Osteoblast (primary cell): ENCODE results near the gene LMX1A. TPM values are rescaled to one million over a fixed set of nuclear protein-coding genes. Genes with fewer than 3 reads are reported as not detected.

ENCODE experiments used
- DNase-seq: peaks from one replicate; pipeline ENCODE4 v3.0.0; 2011; ENCODE audit warnings: low spot score, mixed read lengths; ENCODE audit not compliant: insufficient read length; ENCODE audit errors: missing footprints
- H2AFZ ChIP-seq: 2 replicates; pipeline ENCODE4 v1.6.0; 2011; ENCODE audit warnings: mild to moderate bottlenecking, low read length
- H3K27ac ChIP-seq: 2 replicates; pipeline ENCODE4 v1.5.1; 2011; ENCODE audit warnings: mild to moderate bottlenecking, low read depth, low read length, moderate library complexity
- H3K27me3 ChIP-seq: 2 replicates; pipeline ENCODE4 v1.6.0; 2012; ENCODE audit warnings: mild to moderate bottlenecking, control low read depth, inconsistent platforms, low read length, moderate library complexity; ENCODE audit not compliant: insufficient read depth
- H3K36me3 ChIP-seq: 2 replicates; pipeline ENCODE4 v1.5.1; 2011; ENCODE audit warnings: mild to moderate bottlenecking, low read length, control low read depth, moderate library complexity; ENCODE audit not compliant: insufficient read depth
- H3K4me1 ChIP-seq: 2 replicates; pipeline ENCODE4 v1.5.1; 2011; ENCODE audit warnings: mild to moderate bottlenecking, low read length, control low read depth, moderate library complexity; ENCODE audit not compliant: insufficient read depth
- H3K4me2 ChIP-seq: 2 replicates; pipeline ENCODE4 v1.6.0; 2011; ENCODE audit warnings: mild to moderate bottlenecking, low read length; ENCODE audit not compliant: insufficient read depth
- H3K4me3 ChIP-seq: fragments of 200-600 bp; sonication (generic); 3 replicates; pipeline ENCODE4 v1.5.1; 2012; ENCODE audit warnings: mild to moderate bottlenecking, low read length, inconsistent platforms; ENCODE audit not compliant: insufficient read depth
- H3K79me2 ChIP-seq: 2 replicates; pipeline ENCODE4 v1.6.0; 2012; ENCODE audit warnings: mild to moderate bottlenecking, low read length, control low read depth, inconsistent platforms; ENCODE audit not compliant: insufficient read depth
- H3K9me3 ChIP-seq: 2 replicates; pipeline ENCODE4 v1.5.1; 2011; ENCODE audit warnings: low read depth, low read length, control low read depth
- H4K20me1 ChIP-seq: 2 replicates; pipeline ENCODE4 v1.6.0; 2012; ENCODE audit warnings: mild to moderate bottlenecking, low read length, control low read depth; ENCODE audit not compliant: insufficient read depth
- CTCF ChIP-seq: IDR thresholded peaks from 2 replicates; pipeline ENCODE4 v1.5.1; 2011; ENCODE audit warnings: mild to moderate bottlenecking, low read depth, low read length, moderate library complexity; ENCODE audit errors: extremely low read depth
- total RNA-seq: library from RNA; depleted of rRNA; stranded (reverse); fragments of >200 nt; gene quantifications from 2 replicates; pipeline ENCODE4 v1.2.3, GENCODE V29; 2012

Gene LMX1A
- total RNA-seq, 1 donor = not detected

- no peaks in the 10 kb centered on the region for H3K36me3 ChIP-seq
- TF ChIP-seq CTCF = no peak
- H3K79me2 ChIP-seq = no peaks in the 10 kb centered on the region
- DNase-seq = no peak
- no peak overlapping the region for H3K4me2 ChIP-seq
- peaks cover 20% of the 10 kb centered on the region for H3K27me3 ChIP-seq
- no peak overlapping the region for H2AFZ ChIP-seq
- H4K20me1 ChIP-seq = no peaks in the 10 kb centered on the region
- H3K4me3 ChIP-seq = no peak overlapping the region
- no peak overlapping the region for H3K27ac ChIP-seq
- H3K4me1 ChIP-seq = no peaks in the 10 kb centered on the region
- H3K9me3 ChIP-seq = no peaks in the 10 kb centered on the region
Measured at GRCh38 chr1:165235777-165236291, 120.7 kb downstream of the LMX1A start.

GRCh38 chr1:165235155-165235776, 121.2 kb downstream of the LMX1A start:
- H3K27me3 ChIP-seq = peaks cover 20% of the 10 kb centered on the region
- no peaks in the 10 kb centered on the region for H3K4me1 ChIP-seq
- H4K20me1 ChIP-seq = no peaks in the 10 kb centered on the region
- no peak for TF ChIP-seq CTCF
- no peaks in the 10 kb centered on the region for H3K9me3 ChIP-seq
- no peak overlapping the region for H3K27ac ChIP-seq
- no peak overlapping the region for H3K4me3 ChIP-seq
- no peaks in the 10 kb centered on the region for H3K36me3 ChIP-seq
- no peak overlapping the region for H2AFZ ChIP-seq
- no peak for DNase-seq
- H3K4me2 ChIP-seq = no peak overlapping the region
- H3K79me2 ChIP-seq = no peaks in the 10 kb centered on the region

- no peaks in the 10 kb centered on the region for H3K36me3 ChIP-seq
- no peak for DNase-seq
Measured at GRCh38 chr1:165234149-165234548, 122.4 kb downstream of the LMX1A start.

GRCh38 chr1:165228676-165229075, 127.8 kb downstream of the LMX1A start:
- Histone ChIP-seq H3K9me3 (no peaks in the 10 kb centered on the region), H3K4me3 (no peak overlapping the region), H3K79me2 (no peaks in the 10 kb centered on the region), H3K4me1 (no peaks in the 10 kb centered on the region), H3K27me3 (no peaks in the 10 kb centered on the region), H3K27ac (no peak overlapping the region), H2AFZ (no peak overlapping the region), H3K36me3 (no peaks in the 10 kb centered on the region), H4K20me1 (no peaks in the 10 kb centered on the region), H3K4me2 (no peak overlapping the region)
- no peak for TF ChIP-seq CTCF
- DNase-seq = no peak

More at GRCh38 chr1:165234149-165234548, 122.4 kb downstream of the LMX1A start:
- Histone ChIP-seq H3K9me3 (no peaks in the 10 kb centered on the region), H4K20me1 (no peaks in the 10 kb centered on the region), H3K4me1 (no peaks in the 10 kb centered on the region), H3K27ac (no peak overlapping the region), H3K27me3 (peaks cover 20% of the 10 kb centered on the region), H2AFZ (no peak overlapping the region), H3K4me3 (no peak overlapping the region), H3K4me2 (no peak overlapping the region), H3K79me2 (no peaks in the 10 kb centered on the region)
- no peak for TF ChIP-seq CTCF
